RWPE2 (cell line): ENCODE results near the gene RPTOR.

Source experiments
- ATAC-seq: fragments of 200-7000 bp; cut with Tn5 transposase; 3 replicates; pipeline ENCODE4 v1.9.1; 2021; ENCODE audit warnings: low read depth
- DNase-seq: peaks from one replicate; pipeline ENCODE4 v3.0.0-alpha.2; 2020; ENCODE audit warnings: low spot score
- H3K27ac ChIP-seq: fragments of 450-650 bp; 2 replicates; pipeline ENCODE4 v1.5.1; 2017; ENCODE audit warnings: mild to moderate bottlenecking; ENCODE audit not compliant: poor library complexity, severe bottlenecking
- H3K27me3 ChIP-seq: fragments of 250-450 bp; sonication (Bioruptor Pico); 2 replicates; pipeline ENCODE4 v1.5.1; 2021; ENCODE audit warnings: mild to moderate bottlenecking, moderate library complexity; ENCODE audit not compliant: insufficient read depth, poor library complexity, severe bottlenecking
- H3K36me3 ChIP-seq: fragments of 250-450 bp; sonication (Bioruptor Pico); 2 replicates; pipeline ENCODE4 v1.5.1; 2020; ENCODE audit warnings: low read depth, mild to moderate bottlenecking, moderate library complexity
- H3K4me1 ChIP-seq: fragments of 250-450 bp; sonication (Bioruptor Pico); 2 replicates; pipeline ENCODE4 v1.5.1; 2021; ENCODE audit warnings: mild to moderate bottlenecking, moderate library complexity; ENCODE audit not compliant: insufficient read depth, poor library complexity, severe bottlenecking
- H3K4me3 ChIP-seq: fragments of 250-450 bp; sonication (Bioruptor Pico); 2 replicates; pipeline ENCODE4 v1.5.1; 2021; ENCODE audit warnings: mild to moderate bottlenecking, moderate library complexity; ENCODE audit not compliant: severe bottlenecking
- H3K9me3 ChIP-seq: fragments of 250-450 bp; sonication (Bioruptor Pico); 2 replicates; pipeline ENCODE4 v1.5.1; 2021; ENCODE audit warnings: mild to moderate bottlenecking, moderate library complexity; ENCODE audit not compliant: severe bottlenecking
- CTCF ChIP-seq: fragments of 450-650 bp; IDR thresholded peaks from one replicate; pipeline ENCODE4 v1.5.1; 2017; ENCODE audit warnings: mild to moderate bottlenecking, moderate library complexity; ENCODE audit not compliant: poor library complexity, severe bottlenecking

The RPTOR gene

GRCh38 chr17:80730739-80731138, 186.1 kb downstream of the RPTOR start:
- no peak for ATAC-seq
- H3K27me3 ChIP-seq, result no peaks in the 10 kb centered on the region

GRCh38 chr17:80731323-80731722, 186.7 kb downstream of the RPTOR start:
- Histone ChIP-seq H3K36me3 (peaks cover 14% of the 10 kb centered on the region), H3K4me3 (no peak overlapping the region), H3K9me3 (no peaks in the 10 kb centered on the region), H3K4me1 (no peaks in the 10 kb centered on the region), H3K27me3 (no peaks in the 10 kb centered on the region), H3K27ac (no peak overlapping the region)
- no peak for TF ChIP-seq CTCF
- DNase-seq, result no peak
- no peak for ATAC-seq

More at GRCh38 chr17:80730739-80731138, 186.1 kb downstream of the RPTOR start:
- TF ChIP-seq CTCF, result no peak
- no peak overlapping the region for H3K4me3 ChIP-seq
- peaks cover under 1% of the 10 kb centered on the region for H3K4me1 ChIP-seq
- no peak for DNase-seq
- H3K9me3 ChIP-seq, result no peaks in the 10 kb centered on the region
- no peak overlapping the region for H3K27ac ChIP-seq
- peaks cover 14% of the 10 kb centered on the region for H3K36me3 ChIP-seq

GRCh38 chr17:80732268-80732667, 187.6 kb downstream of the RPTOR start:
- Histone ChIP-seq H3K36me3 (peaks cover 14% of the 10 kb centered on the region), H3K27ac (no peak overlapping the region), H3K9me3 (no peaks in the 10 kb centered on the region), H3K4me3 (no peak overlapping the region), H3K4me1 (no peaks in the 10 kb centered on the region), H3K27me3 (no peaks in the 10 kb centered on the region)
- no peak for DNase-seq
- ATAC-seq, result no peak
- no peak for TF ChIP-seq CTCF

GRCh38 chr17:80737106-80738019, 192.7 kb downstream of the RPTOR start:
- Histone ChIP-seq H3K36me3 (peaks cover 16% of the 10 kb centered on the region), H3K4me1 (no peaks in the 10 kb centered on the region), H3K9me3 (no peaks in the 10 kb centered on the region), H3K27me3 (no peaks in the 10 kb centered on the region), H3K4me3 (no peak overlapping the region), H3K27ac (no peak overlapping the region)
- ATAC-seq, result no peak
- no peak for TF ChIP-seq CTCF
- no peak for DNase-seq
